Esophagus squamous epithelium (tissue), 4 donors: ENCODE results near the gene CA10.

Source experiments
- CTCF ChIP-seq, 6 experiments: fragments of 450-650 bp in 4 of 6; fragments of 200-600 bp in 2 of 6; sonication (generic) in 2 of 6; IDR thresholded peaks; one replicate each; pipeline ENCODE4 v1.5.1; 2016 to 2019; ENCODE audit warnings: antibody characterized with exemption in 6 of 6, mild to moderate bottlenecking in 4 of 6, moderate library complexity in 4 of 6
- POLR2A ChIP-seq, 4 donors: fragments of 450-650 bp; IDR thresholded peaks; one replicate each; pipeline ENCODE4 v1.6.1; 2017; ENCODE audit warnings: antibody characterized with exemption in 4 of 4, mild to moderate bottlenecking in 4 of 4, moderate library complexity in 3 of 4

GRCh38 chr17:51901242-51901641 is 257.3 kb downstream of the CA10 start:
- TF ChIP-seq CTCF (IDR thresholded peaks at IDR 0.05) (no peak), POLR2A (IDR thresholded peaks at IDR 0.05) (no peak)
